ENCODE measurements around the gene NR5A1. TPM values are rescaled to one million over a fixed set of nuclear protein-coding genes. Genes with fewer than 3 reads are reported as not detected.
A peak's percentile ranks its signal among the peaks of the same experiment; 100 is the strongest.

Gene NR5A1
- polyA plus RNA-seq, 3 donors = not detected

DNA sequence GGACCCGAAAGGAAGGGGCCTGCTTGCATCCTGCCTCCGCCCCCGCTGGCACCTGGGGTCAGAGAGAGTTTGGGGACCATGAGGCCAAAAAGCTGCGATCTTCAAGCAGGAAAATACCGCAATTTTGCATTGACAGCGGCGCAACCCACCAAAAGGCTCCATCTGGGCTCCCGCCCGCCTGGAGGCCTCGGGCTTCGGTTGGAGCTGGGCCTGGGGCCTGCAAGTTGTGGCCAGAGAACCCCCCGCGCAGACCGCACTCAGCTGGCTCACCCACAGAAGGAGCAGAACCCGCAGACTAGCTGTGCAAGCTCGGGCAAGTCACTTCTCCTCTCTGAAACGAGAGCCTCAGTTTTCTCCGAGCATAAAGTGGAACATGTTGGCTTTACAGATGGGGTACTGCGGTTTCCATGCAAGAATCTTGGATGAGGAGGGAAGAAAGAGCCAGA is 1.3 kb downstream of the NR5A1 start:
- H3K36me3 Mint-ChIP-seq = peaks cover 4% of the 10 kb centered on the region in 2 donors
- no peaks in the 10 kb centered on the region for H3K79me2 ChIP-seq (ENCODE audit: insufficient read depth, low read length)
- peak overlapping the region in 1 of 2 donors; percentile 83 for H3K4me3 Mint-ChIP-seq
- H3K27ac Mint-ChIP-seq = no peak overlapping the region
- no peak overlapping the region for H3K27ac ChIP-seq (ENCODE audit: low read depth in 1 of 2, low read length in 2 of 2)
- TF ChIP-seq, protein P1, sequence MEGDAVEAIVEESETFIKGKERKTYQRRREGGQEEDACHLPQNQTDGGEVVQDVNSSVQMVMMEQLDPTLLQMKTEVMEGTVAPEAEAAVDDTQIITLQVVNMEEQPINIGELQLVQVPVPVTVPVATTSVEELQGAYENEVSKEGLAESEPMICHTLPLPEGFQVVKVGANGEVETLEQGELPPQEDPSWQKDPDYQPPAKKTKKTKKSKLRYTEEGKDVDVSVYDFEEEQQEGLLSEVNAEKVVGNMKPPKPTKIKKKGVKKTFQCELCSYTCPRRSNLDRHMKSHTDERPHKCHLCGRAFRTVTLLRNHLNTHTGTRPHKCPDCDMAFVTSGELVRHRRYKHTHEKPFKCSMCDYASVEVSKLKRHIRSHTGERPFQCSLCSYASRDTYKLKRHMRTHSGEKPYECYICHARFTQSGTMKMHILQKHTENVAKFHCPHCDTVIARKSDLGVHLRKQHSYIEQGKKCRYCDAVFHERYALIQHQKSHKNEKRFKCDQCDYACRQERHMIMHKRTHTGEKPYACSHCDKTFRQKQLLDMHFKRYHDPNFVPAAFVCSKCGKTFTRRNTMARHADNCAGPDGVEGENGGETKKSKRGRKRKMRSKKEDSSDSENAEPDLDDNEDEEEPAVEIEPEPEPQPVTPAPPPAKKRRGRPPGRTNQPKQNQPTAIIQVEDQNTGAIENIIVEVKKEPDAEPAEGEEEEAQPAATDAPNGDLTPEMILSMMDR (IDR thresholded peaks at IDR 0.05) = no peak
- H3K36me3 ChIP-seq (replicated peaks in 1 of 2; ENCODE audit: control insufficient read depth in 1 of 2, insufficient read depth in 2 of 2, low read length in 2 of 2) = no peaks in the 10 kb centered on the region
- no peaks in the 10 kb centered on the region for H4K20me1 ChIP-seq (ENCODE audit: insufficient read depth, low read length)
- no peak overlapping the region for H3K4me3 ChIP-seq (replicated peaks in 1 of 3; ENCODE audit: low read depth in 2 of 3, low read length in 3 of 3)
- 95% methylated on average over 17 of the region's 19 CpGs for WGBS (ENCODE audit: insufficient coverage)
- no peak for DNase-seq
- peaks cover 43 to 56% (median 43%) of the 10 kb centered on the region in 3 donors for H3K27me3 Mint-ChIP-seq (ENCODE audit: low read depth in 3 of 3)
- H3K4me2 ChIP-seq (replicated peaks; ENCODE audit: extremely low read depth, low read length, poor library complexity, severe bottlenecking) = no peak overlapping the region
- H3K27me3 ChIP-seq (ENCODE audit: control insufficient read depth in 2 of 2, insufficient read depth in 2 of 2, low read length in 2 of 2) = peaks cover 17 to 47% of the 10 kb centered on the region in 2 donors
- intact Hi-C loops (cut with micrococcal nuclease) = no loop called here
- H3K9me3 ChIP-seq (replicated peaks in 1 of 2; ENCODE audit: control insufficient read depth in 1 of 2, insufficient read depth in 1 of 2, low read length in 2 of 2) = peaks cover 0 to 8% of the 10 kb centered on the region in 2 donors
- peaks cover 4 to 10% of the 10 kb centered on the region in 2 donors for H3K4me1 ChIP-seq (ENCODE audit: control insufficient read depth in 1 of 2, insufficient read depth in 2 of 2, low read length in 2 of 2)
- peaks cover 6% of the 10 kb centered on the region for H3K4me1 Mint-ChIP-seq
- no peak overlapping the region for H2AFZ ChIP-seq (ENCODE audit: insufficient read depth, low read depth, low read length, poor library complexity, severe bottlenecking)
- no peak overlapping the region for H3K9ac ChIP-seq (ENCODE audit: insufficient read depth, low read length, poor library complexity, severe bottlenecking)
- H3K9me3 Mint-ChIP-seq = peaks cover 0 to 12% (median 8%) of the 10 kb centered on the region in 7 donors

DNA sequence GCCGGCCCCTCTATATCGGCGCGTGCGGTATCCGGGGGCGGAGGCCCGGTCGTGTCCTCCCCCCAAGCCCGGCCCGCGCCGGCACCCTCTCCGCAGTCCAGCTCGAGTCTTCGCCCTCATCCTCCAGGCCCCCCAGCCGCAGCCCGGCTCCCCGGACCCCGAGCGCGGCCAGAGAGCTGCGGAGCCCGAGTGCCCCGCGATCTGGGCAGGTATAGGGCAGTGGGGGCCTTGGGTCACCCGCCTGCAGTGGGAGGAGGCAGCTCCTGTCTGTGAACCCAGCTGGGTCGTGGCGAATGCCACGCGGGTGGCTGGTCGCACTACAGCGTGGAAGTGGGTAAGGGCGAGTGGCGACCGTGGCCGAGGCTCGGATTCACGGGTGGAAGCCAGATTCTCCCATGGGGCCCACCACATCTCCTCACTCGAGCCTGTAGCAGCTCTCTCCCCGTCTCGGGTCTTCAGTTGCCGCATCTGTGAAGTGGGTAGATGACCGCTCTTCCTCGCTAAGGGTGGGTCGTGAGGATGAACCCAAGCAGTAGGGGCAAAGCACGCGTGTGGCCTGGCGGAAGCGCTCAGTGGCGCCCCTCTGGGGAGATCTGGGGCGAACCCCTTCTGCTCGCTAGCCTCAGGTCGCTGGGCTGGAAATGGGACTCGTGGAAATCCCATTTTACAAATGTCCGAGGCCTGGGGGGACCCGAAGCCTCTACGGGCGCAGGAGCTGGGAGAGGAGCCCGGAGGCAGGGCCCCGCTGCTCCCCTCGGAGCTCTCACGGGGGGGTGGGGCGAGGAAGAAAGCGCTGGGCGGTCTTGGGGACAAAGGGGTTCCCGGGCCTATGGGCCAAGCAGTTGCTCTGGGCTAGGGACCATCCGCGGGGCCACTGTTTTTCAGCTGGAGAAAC is 1.9 kb downstream of the NR5A1 start:
- Mint-ChIP-seq H3K4me1 (peaks cover 6% of the 10 kb centered on the region), H3K36me3 (peaks cover 4% of the 10 kb centered on the region in 2 donors), H3K27ac (no peak overlapping the region), H3K4me3 (peak overlapping the region in 1 of 2 donors; percentile 83), H3K9me3 (peaks cover 0 to 12% (median 8%) of the 10 kb centered on the region in 7 donors), H3K27me3 (ENCODE audit: low read depth in 3 of 3) (peaks cover 43 to 55% (median 43%) of the 10 kb centered on the region in 3 donors)
- TF ChIP-seq, protein P1 (IDR thresholded peaks at IDR 0.05) = no peak
- DNase-seq = no peak
- Histone ChIP-seq H3K36me3 (replicated peaks in 1 of 2; ENCODE audit: control insufficient read depth in 1 of 2, insufficient read depth in 2 of 2, low read length in 2 of 2) (no peaks in the 10 kb centered on the region), H4K20me1 (ENCODE audit: insufficient read depth, low read length) (no peaks in the 10 kb centered on the region), H3K4me3 (replicated peaks in 1 of 3; ENCODE audit: low read depth in 2 of 3, low read length in 3 of 3) (no peak overlapping the region), H3K4me2 (replicated peaks; ENCODE audit: extremely low read depth, low read length, poor library complexity, severe bottlenecking) (peak overlapping the region; percentile 26), H2AFZ (ENCODE audit: insufficient read depth, low read depth, low read length, poor library complexity, severe bottlenecking) (no peak overlapping the region), H3K27me3 (ENCODE audit: control insufficient read depth in 2 of 2, insufficient read depth in 2 of 2, low read length in 2 of 2) (peaks cover 17 to 52% of the 10 kb centered on the region in 2 donors), H3K79me2 (ENCODE audit: insufficient read depth, low read length) (no peaks in the 10 kb centered on the region), H3K4me1 (ENCODE audit: control insufficient read depth in 1 of 2, insufficient read depth in 2 of 2, low read length in 2 of 2) (peaks cover 4 to 10% of the 10 kb centered on the region in 2 donors), H3K9ac (ENCODE audit: insufficient read depth, low read length, poor library complexity, severe bottlenecking) (no peak overlapping the region), H3K9me3 (replicated peaks in 1 of 2; ENCODE audit: control insufficient read depth in 1 of 2, insufficient read depth in 1 of 2, low read length in 2 of 2) (peaks cover 0 to 8% of the 10 kb centered on the region in 2 donors), H3K27ac (ENCODE audit: low read depth in 1 of 2, low read length in 2 of 2) (no peak overlapping the region)
- intact Hi-C loops (cut with micrococcal nuclease) = no loop called here
- 55% methylated on average over 52 of the region's 69 CpGs for WGBS (ENCODE audit: insufficient coverage)
